SK-N-SH treated with all-trans-retinoic acid at 6 μM for 48 hours (cell line): Measurements from ENCODE around the gene SHOC2.

Experiments used
- ATAC-seq: fragments of 200-7000 bp; cut with Tn5 transposase; 3 replicates; pipeline ENCODE4 v1.9.1; 2020; ENCODE audit warnings: mild to moderate bottlenecking, moderate library complexity
- BACH2 ChIP-seq: fragments of 250-450 bp; sonication (Bioruptor Pico); IDR thresholded peaks from 2 replicates; pipeline ENCODE4 v1.9.0; 2021; ENCODE audit warnings: mild to moderate bottlenecking, borderline replicate concordance
- ESRRG ChIP-seq: fragments of 250-450 bp; sonication (Bioruptor Pico); IDR thresholded peaks from 2 replicates; pipeline ENCODE4 v1.6.1; 2021; ENCODE audit warnings: mild to moderate bottlenecking
- GLIS3 ChIP-seq: fragments of 250-450 bp; sonication (Bioruptor Pico); IDR thresholded peaks from 2 replicates; pipeline ENCODE4 v1.5.0; 2020; ENCODE audit warnings: mild to moderate bottlenecking, moderate library complexity
- OSR1 ChIP-seq: fragments of 250-450 bp; sonication (Bioruptor Pico); IDR thresholded peaks from 2 replicates; pipeline ENCODE4 v1.8.0; 2022; ENCODE audit warnings: moderate library complexity, mild to moderate bottlenecking, inconsistent platforms
- PATZ1 ChIP-seq: fragments of 250-450 bp; sonication (Bioruptor Pico); IDR thresholded peaks from 2 replicates; pipeline ENCODE4 v1.8.0; 2020; ENCODE audit warnings: mild to moderate bottlenecking, moderate library complexity, borderline replicate concordance
- POU6F1 ChIP-seq: fragments of 250-450 bp; sonication (Bioruptor Pico); IDR thresholded peaks from 2 replicates; pipeline ENCODE4 v1.8.0; 2021; ENCODE audit warnings: low read depth, mild to moderate bottlenecking, moderate library complexity, borderline replicate concordance
- PPARA ChIP-seq: fragments of 250-450 bp; sonication (Bioruptor Pico); IDR thresholded peaks from 2 replicates; pipeline ENCODE4 v1.5.0; 2020; ENCODE audit warnings: mild to moderate bottlenecking, borderline replicate concordance
- RARB ChIP-seq: fragments of 250-450 bp; sonication (Bioruptor Pico); IDR thresholded peaks from 2 replicates; pipeline ENCODE4 v1.8.0; 2021; ENCODE audit warnings: mild to moderate bottlenecking, moderate library complexity
- SNAI2 ChIP-seq: fragments of 250-450 bp; sonication (Bioruptor Pico); IDR thresholded peaks from 2 replicates; pipeline ENCODE4 v1.5.0; 2020; ENCODE audit warnings: mild to moderate bottlenecking, moderate library complexity
- TCF4 ChIP-seq: fragments of 250-450 bp; sonication (Bioruptor Pico); IDR thresholded peaks from 2 replicates; pipeline ENCODE4 v1.8.0; 2021; ENCODE audit warnings: mild to moderate bottlenecking, moderate library complexity, borderline replicate concordance
- TOX ChIP-seq: fragments of 250-450 bp; sonication (Bioruptor Pico); IDR thresholded peaks from 2 replicates; pipeline ENCODE4 v1.8.0; 2021; ENCODE audit warnings: mild to moderate bottlenecking, moderate library complexity, borderline replicate concordance
- ZFP3 ChIP-seq: fragments of 250-450 bp; sonication (Bioruptor Pico); IDR thresholded peaks from 2 replicates; pipeline ENCODE4 v1.5.0; 2020; ENCODE audit warnings: mild to moderate bottlenecking, moderate library complexity
- ZFP30 ChIP-seq: fragments of 450-650 bp; formaldehyde crosslinking; IDR thresholded peaks from 2 replicates; pipeline ENCODE4 v1.5.0; 2022; ENCODE audit warnings: mild to moderate bottlenecking, moderate library complexity
- ZNF565 ChIP-seq: fragments of 450-650 bp; formaldehyde crosslinking; conservative IDR thresholded peaks from 2 replicates; pipeline ENCODE4 v1.5.0; 2020; ENCODE audit warnings: low read depth, mild to moderate bottlenecking, moderate library complexity
- ZNF70 ChIP-seq: fragments of 450-650 bp; formaldehyde crosslinking; IDR thresholded peaks from 2 replicates; pipeline ENCODE4 v1.5.0; 2020; ENCODE audit warnings: mild to moderate bottlenecking, moderate library complexity
- ZNF8 ChIP-seq: fragments of 450-650 bp; formaldehyde crosslinking; IDR thresholded peaks from 2 replicates; pipeline ENCODE4 v1.5.0; 2020; ENCODE audit warnings: mild to moderate bottlenecking, moderate library complexity
- TF ChIP-seq, protein P1 (sequence below): fragments of 250-450 bp; sonication (Bioruptor Pico); IDR thresholded peaks from 2 replicates; pipeline ENCODE4 v1.5.1; 2021; ENCODE audit warnings: mild to moderate bottlenecking, moderate library complexity
- TF ChIP-seq, protein P2 (sequence below): fragments of 250-450 bp; sonication (Bioruptor Pico); IDR thresholded peaks from 2 replicates; pipeline ENCODE4 v1.5.0; 2020; ENCODE audit warnings: mild to moderate bottlenecking, moderate library complexity

The SHOC2 gene

DNA sequence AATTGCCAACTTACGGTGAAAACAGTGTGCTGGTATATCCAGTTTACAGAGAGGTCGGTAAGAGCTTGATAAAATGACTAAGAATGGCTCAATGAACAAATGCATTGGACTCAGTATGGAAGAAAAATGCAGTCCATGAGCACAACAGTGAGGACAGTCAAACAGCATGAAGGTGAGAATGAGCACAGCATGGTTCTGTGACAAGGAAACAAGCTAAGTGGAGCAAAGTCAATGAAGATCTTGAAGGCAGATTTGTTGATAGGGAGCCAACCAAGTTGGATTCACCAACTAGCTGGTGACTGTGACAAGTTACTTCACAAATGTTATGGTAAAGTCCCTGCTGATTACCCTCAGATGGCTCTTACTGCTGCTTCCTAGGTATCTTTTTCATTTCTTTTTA is 75.9 kb downstream of the SHOC2 start (continued):
- TF ChIP-seq, protein P1, sequence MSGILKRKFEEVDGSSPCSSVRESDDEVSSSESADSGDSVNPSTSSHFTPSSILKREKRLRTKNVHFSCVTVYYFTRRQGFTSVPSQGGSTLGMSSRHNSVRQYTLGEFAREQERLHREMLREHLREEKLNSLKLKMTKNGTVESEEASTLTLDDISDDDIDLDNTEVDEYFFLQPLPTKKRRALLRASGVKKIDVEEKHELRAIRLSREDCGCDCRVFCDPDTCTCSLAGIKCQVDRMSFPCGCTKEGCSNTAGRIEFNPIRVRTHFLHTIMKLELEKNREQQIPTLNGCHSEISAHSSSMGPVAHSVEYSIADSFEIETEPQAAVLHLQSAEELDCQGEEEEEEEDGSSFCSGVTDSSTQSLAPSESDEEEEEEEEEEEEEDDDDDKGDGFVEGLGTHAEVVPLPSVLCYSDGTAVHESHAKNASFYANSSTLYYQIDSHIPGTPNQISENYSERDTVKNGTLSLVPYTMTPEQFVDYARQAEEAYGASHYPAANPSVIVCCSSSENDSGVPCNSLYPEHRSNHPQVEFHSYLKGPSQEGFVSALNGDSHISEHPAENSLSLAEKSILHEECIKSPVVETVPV (CRISPR knock-in tag), result no peak
- no peak for TF ChIP-seq BACH2 (CRISPR knock-in tag)
- TF ChIP-seq ESRRG (CRISPR knock-in tag), result no peak
- TF ChIP-seq, all 23 proteins: peak for 0

GRCh38 chr10:110996256-110996655 is 76.9 kb downstream of the SHOC2 start:
- no peak for ATAC-seq
- TF ChIP-seq OSR1 (CRISPR knock-in tag) (no peak), TOX (no peak), BACH2 (CRISPR knock-in tag) (no peak), POU6F1 (CRISPR knock-in tag) (no peak), GLIS3 (CRISPR knock-in tag) (no peak), ZNF8 (CRISPR knock-in tag) (no peak), RARB (no peak), ZFP3 (no peak)

GRCh38 chr10:111004016-111004415 is 84.6 kb downstream of the SHOC2 start:
- ATAC-seq, result no peak
- TF ChIP-seq ZFP30 (CRISPR knock-in tag), result no peak
- TF ChIP-seq ZNF8 (CRISPR knock-in tag), result no peak
- no peak for TF ChIP-seq ESRRG (CRISPR knock-in tag)
- TF ChIP-seq, protein P2, sequence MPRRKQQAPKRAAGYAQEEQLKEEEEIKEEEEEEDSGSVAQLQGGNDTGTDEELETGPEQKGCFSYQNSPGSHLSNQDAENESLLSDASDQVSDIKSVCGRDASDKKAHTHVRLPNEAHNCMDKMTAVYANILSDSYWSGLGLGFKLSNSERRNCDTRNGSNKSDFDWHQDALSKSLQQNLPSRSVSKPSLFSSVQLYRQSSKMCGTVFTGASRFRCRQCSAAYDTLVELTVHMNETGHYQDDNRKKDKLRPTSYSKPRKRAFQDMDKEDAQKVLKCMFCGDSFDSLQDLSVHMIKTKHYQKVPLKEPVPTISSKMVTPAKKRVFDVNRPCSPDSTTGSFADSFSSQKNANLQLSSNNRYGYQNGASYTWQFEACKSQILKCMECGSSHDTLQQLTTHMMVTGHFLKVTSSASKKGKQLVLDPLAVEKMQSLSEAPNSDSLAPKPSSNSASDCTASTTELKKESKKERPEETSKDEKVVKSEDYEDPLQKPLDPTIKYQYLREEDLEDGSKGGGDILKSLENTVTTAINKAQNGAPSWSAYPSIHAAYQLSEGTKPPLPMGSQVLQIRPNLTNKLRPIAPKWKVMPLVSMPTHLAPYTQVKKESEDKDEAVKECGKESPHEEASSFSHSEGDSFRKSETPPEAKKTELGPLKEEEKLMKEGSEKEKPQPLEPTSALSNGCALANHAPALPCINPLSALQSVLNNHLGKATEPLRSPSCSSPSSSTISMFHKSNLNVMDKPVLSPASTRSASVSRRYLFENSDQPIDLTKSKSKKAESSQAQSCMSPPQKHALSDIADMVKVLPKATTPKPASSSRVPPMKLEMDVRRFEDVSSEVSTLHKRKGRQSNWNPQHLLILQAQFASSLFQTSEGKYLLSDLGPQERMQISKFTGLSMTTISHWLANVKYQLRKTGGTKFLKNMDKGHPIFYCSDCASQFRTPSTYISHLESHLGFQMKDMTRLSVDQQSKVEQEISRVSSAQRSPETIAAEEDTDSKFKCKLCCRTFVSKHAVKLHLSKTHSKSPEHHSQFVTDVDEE (CRISPR knock-in tag), result no peak
- TF ChIP-seq ZNF565 (CRISPR knock-in tag), result no peak
- no peak for TF ChIP-seq PPARA (CRISPR knock-in tag)
- no peak for TF ChIP-seq PATZ1 (CRISPR knock-in tag)
- no peak for TF ChIP-seq SNAI2
- no peak for TF ChIP-seq TCF4
- no peak for TF ChIP-seq POU6F1 (CRISPR knock-in tag)
- no peak for TF ChIP-seq ZNF70
- TF ChIP-seq, protein P1 (CRISPR knock-in tag), result no peak
- no peak for TF ChIP-seq BACH2 (CRISPR knock-in tag)
